Right lobe of liver (tissue), 6 donors: ENCODE data around the gene HDAC4. TPM values are rescaled to one million over a fixed set of nuclear protein-coding genes. Genes with fewer than 3 reads are reported as not detected.
A peak's percentile ranks its signal among the peaks of the same experiment; 100 is the strongest.

Experiments used
- ATAC-seq, 4 donors: fragments of 200-7000 bp; cut with Tn5 transposase; one replicate each; pipeline ENCODE4 v1.9.1; 2020; ENCODE audit warnings: mild to moderate bottlenecking in 4 of 4, moderate library complexity in 4 of 4
- DNase-seq, 3 donors: peaks; one replicate each; pipeline ENCODE4 v3.0.0-alpha.2; 2020
- H3K27ac ChIP-seq, 3 donors: fragments of 200-600 bp; one replicate each; pipeline ENCODE4 v1.8.0; 2022
- H3K27me3 ChIP-seq, 2 donors: fragments of 200-600 bp; one replicate each; pipeline ENCODE4 v1.8.0; 2022
- H3K36me3 ChIP-seq, 4 donors: fragments of 200-600 bp; sonication (generic) in 1 of 4; one replicate each; pipeline versions ENCODE4 v1.5.1 to v1.8.0; 2017 to 2022; ENCODE audit warnings: control low read depth in 1 of 4
- H3K4me1 ChIP-seq, 4 donors: fragments of 200-600 bp; sonication (generic) in 1 of 4; one replicate each; pipeline versions ENCODE4 v1.5.1 to v1.8.0; 2017 to 2022; ENCODE audit warnings: control low read depth in 1 of 4
- H3K4me3 ChIP-seq, 3 donors: fragments of 200-600 bp; one replicate each; pipeline ENCODE4 v1.8.0; 2022
- H3K9me3 ChIP-seq, 4 donors: fragments of 200-600 bp; sonication (generic) in 1 of 4; one replicate each; pipeline versions ENCODE4 v1.5.1 to v1.8.0; 2017 to 2022; ENCODE audit warnings: control low read depth in 1 of 4
- CTCF ChIP-seq, 4 donors: fragments of 200-600 bp in 3 of 4; fragments of 450-650 bp in 1 of 4; IDR thresholded peaks; one replicate each; pipeline versions ENCODE4 v1.5.1 to v1.8.0; 2016 to 2022; ENCODE audit warnings: antibody characterized with exemption in 4 of 4, mild to moderate bottlenecking in 2 of 4
- POLR2A ChIP-seq: fragments of 450-650 bp; IDR thresholded peaks from one replicate; pipeline ENCODE4 v1.6.1; 2017; ENCODE audit warnings: antibody characterized with exemption, mild to moderate bottlenecking
- WGBS: methylation state at CpG from one replicate; pipeline ENCODE4 v1.1.6; 2018; ENCODE audit warnings: low coverage, low lambda C conversion rate; ENCODE audit not compliant: insufficient coverage; ENCODE audit errors: missing lambda C conversion rate; 5-methylcytosine and 5-hydroxymethylcytosine counted together
- intact Hi-C, 2 donors: fragments of 100-400 bp; cut with DNase I; formaldehyde crosslinking; loops; one replicate each; pipeline versions ENCODE4 v1.11.2 to v1.14.1; 2022
- total RNA-seq, 6 experiments: library from RNA; depleted of rRNA in 2 of 6; stranded (reverse); fragments of >200 nt in 2 of 6; fragmentation: NEBNext Ultra II Directional in 3 of 6; extraction: Animal tissue kit (Norgen Biotek cat#: 25700) in 3 of 6; gene quantifications; one replicate each; pipeline versions ENCODE4 v1.1.0 to v1.2.4, GENCODE V29; 2016 to 2023
- donor health status: DM: no; HTN: yes; CAD: no.
- donor health status: DM: no; HTN: no; CAD: no.
- donor health status: DM: no; HTN: no; CAD: no.
- donor health status: DM: no; HTN: yes; CAD: no.
- donor health status: DM: no; HTN: yes; CAD: no.

The HDAC4 gene
- total RNA-seq, 6 experiments from 2014 or later = 8.9 to 22.4 (median 14.7) TPM

GRCh38 chr2:239173301-239173700 is 227.5 kb downstream of the HDAC4 start:
- TF ChIP-seq POLR2A (no peak), CTCF (IDR thresholded peaks at IDR 0.05) (no peak)
- ATAC-seq = no peak
- Histone ChIP-seq H3K4me1 (no peaks in the 10 kb centered on the region), H3K4me3 (no peak overlapping the region), H3K27ac (no peak overlapping the region), H3K9me3 (peaks cover 0 to 4% (median 0%) of the 10 kb centered on the region in 4 donors), H3K27me3 (no peaks in the 10 kb centered on the region), H3K36me3 (peaks cover 0 to 4% (median 0%) of the 10 kb centered on the region in 4 donors)
- WGBS = 36% methylated on average over 1 of the region's 1 CpG
- no peak for DNase-seq
- intact Hi-C loops = no loop called here

GRCh38 chr2:239171643-239172042 is 229.2 kb downstream of the HDAC4 start:
- TF ChIP-seq POLR2A (no peak), CTCF (IDR thresholded peaks at IDR 0.05) (no peak)
- no peak overlapping the region for H3K4me3 ChIP-seq
- H3K27me3 ChIP-seq = no peaks in the 10 kb centered on the region
- no peak for DNase-seq
- intact Hi-C loops = no loop called here
- no peak for ATAC-seq
- no peak overlapping the region for H3K27ac ChIP-seq
- peaks cover 0 to 4% (median 0%) of the 10 kb centered on the region in 4 donors for H3K9me3 ChIP-seq
- H3K4me1 ChIP-seq = no peaks in the 10 kb centered on the region
- H3K36me3 ChIP-seq = peaks cover 0 to 4% (median 0%) of the 10 kb centered on the region in 4 donors

- ATAC-seq (no peak), DNase-seq (peak in 2 of 3 donors; percentile 39 to 41)
- 98% methylated on average over 10 of the region's 27 CpGs for WGBS
- peaks cover 0 to 4% (median 0%) of the 10 kb centered on the region in 4 donors for H3K9me3 ChIP-seq
- H3K36me3 ChIP-seq = no peaks in the 10 kb centered on the region
- H3K27me3 ChIP-seq = no peaks in the 10 kb centered on the region
- no peak for TF ChIP-seq POLR2A
- TF ChIP-seq CTCF (IDR thresholded peaks at IDR 0.05) = no peak
- H3K4me1 ChIP-seq = no peaks in the 10 kb centered on the region
- no peak overlapping the region for H3K27ac ChIP-seq
- no peak overlapping the region for H3K4me3 ChIP-seq
- intact Hi-C loops = no loop called here
Observed at GRCh38 chr2:239169311-239170048, 231.3 kb downstream of the HDAC4 start.

- WGBS = over 99% methylated on average over 12 of the region's 22 CpGs
Observed at GRCh38 chr2:239168575-239168974, 232.2 kb downstream of the HDAC4 start.

More at GRCh38 chr2:239168575-239168974, 232.2 kb downstream of the HDAC4 start:
- Histone ChIP-seq H3K9me3 (peaks cover 0 to 4% (median 0%) of the 10 kb centered on the region in 4 donors), H3K36me3 (peaks cover 0 to 2% (median 0%) of the 10 kb centered on the region in 4 donors), H3K4me3 (no peak overlapping the region), H3K4me1 (no peaks in the 10 kb centered on the region), H3K27ac (no peak overlapping the region), H3K27me3 (no peaks in the 10 kb centered on the region)
- ATAC-seq (no peak), DNase-seq (peak in 2 of 3 donors; percentile 26 to 33)
- TF ChIP-seq CTCF (IDR thresholded peaks at IDR 0.05) = no peak
- no peak for TF ChIP-seq POLR2A
- intact Hi-C loops = no loop called here
